ENCODE results near the gene VARS1.

GRCh38 chr6:31792090-31792374, 3.5 kb downstream of the VARS1 start:
- TF ChIP-seq POLR2AphosphoS5 (IDR thresholded peaks at IDR 0.05; ENCODE audit: low read depth, low read length) = no peak
- no peak for TF ChIP-seq TAF1 (IDR thresholded peaks at IDR 0.05; ENCODE audit: borderline replicate concordance, low read depth, low read length)
